GM12873 (cell line): ENCODE data around the gene MOSPD3.
A peak's percentile ranks its signal among the peaks of the same experiment; 100 is the strongest.

ENCODE experiments used
- CTCF ChIP-seq: IDR thresholded peaks from 2 replicates; pipeline ENCODE4 v1.5.1; 2012; ENCODE audit warnings: low read depth, mild to moderate bottlenecking, moderate library complexity, low read length, control low read depth; ENCODE audit not compliant: insufficient read depth; ENCODE audit errors: missing control alignments

The MOSPD3 gene

GRCh38 chr7:100590077-100590737 is 22.1 kb upstream of the MOSPD3 start:
- no peak for TF ChIP-seq CTCF

DNA sequence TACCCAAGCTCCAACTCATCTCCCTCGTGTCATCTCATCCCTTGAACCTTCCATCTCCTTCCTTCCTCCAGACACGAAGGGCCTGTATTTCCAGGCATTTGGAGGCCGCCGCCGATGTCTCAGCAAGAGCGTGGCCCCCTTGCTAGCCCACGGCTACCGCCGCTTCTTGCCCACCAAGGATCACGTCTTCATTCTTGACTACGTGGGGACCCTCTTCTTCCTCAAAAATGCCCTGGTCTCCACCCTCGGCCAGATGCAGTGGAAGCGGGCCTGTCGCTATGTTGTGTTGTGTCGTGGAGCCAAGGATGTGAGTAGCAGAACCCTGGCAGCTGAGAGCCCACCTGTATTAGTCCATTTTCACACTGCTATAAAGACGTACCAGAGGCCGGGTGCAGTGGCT is 20.7 kb upstream of the MOSPD3 start:
- TF ChIP-seq CTCF, result no peak

DNA sequence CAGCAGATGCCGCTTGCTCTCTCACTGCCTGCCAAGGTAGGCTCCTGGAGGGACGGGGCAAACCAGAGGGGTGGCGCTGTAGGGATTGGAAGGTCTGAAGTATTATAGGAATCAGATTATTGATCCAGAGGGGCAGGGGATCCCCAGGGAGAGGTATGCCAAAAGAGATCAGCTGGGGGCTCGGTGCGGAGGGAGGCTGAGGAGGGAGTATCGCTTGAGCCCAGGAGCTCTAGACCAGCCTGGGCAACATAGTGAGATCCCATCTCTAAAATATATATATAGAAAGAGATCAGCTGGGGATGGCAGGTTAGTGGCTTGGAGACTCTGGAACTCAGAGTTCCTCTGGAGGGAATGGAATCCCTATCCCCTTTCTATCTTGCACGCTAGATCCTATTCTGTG is 17.2 kb upstream of the MOSPD3 start:
- no peak for TF ChIP-seq CTCF

DNA sequence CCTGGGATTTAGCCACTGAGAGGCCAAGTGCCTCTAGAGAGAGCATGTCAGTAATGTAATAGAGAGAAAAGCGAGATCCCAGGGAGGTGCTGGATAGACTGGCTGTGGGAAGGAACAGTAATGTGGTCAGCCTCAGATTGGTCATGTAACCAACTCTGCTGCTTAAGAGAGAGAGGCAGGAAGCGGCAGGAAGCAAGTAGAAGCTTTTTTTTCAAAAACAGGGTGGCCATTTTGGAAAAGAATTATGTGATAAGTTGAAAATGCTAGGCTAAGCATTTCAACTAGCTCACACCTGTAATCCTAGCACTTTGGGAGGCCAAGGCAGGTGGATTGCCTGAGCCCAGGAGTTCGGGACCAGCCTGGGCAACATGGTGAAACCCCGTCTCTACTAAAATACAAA is 13.9 kb upstream of the MOSPD3 start:
- TF ChIP-seq CTCF, result no peak

GRCh38 chr7:100599911-100600729 is 12.2 kb upstream of the MOSPD3 start:
- peak; percentile 27 for TF ChIP-seq CTCF

- TF ChIP-seq CTCF, result no peak
These were observed 11.7 kb upstream of the MOSPD3 start for GRCh38 chr7:100600730-100601038.

DNA sequence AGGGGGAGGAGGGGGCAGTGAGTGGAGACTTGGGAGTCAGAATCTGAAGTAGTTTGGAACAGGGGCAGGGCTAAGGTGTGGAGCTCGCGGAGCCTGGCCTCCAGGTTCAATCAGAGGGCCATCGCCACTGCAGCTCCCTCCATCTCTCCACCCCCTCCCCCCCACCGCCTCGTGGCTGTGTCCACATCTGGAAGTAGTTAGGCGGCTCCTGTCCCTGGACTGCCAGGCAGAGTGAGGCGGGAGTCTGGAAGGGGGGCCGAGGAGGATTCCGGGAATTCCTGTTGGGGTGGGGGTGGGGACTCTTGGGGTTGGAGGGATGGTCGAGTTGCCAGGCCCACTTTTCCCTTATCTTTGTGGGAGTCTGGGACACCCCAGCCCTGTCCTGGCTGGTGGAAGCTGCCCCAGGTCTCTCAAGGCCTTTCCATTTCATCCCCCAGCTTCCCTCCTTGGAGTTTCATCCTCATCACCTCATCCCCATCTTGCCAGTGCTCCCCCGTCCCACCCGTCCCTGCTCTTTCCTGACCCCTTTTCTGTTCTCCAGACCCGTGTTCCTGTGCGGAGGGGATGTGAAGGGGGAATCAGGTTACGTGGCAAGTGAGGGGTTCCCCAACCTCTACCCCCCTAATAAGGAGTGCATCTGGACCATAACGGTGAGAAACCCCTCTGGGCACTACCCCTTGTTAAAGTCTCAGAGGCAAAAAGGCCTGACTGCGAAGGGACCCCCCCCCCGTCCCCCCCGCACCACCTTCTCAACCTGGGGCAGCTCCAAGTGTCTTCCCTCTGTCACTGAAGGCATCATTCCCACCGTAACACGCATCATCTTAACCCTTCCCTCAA is 9.2 kb upstream of the MOSPD3 start:
- no peak for TF ChIP-seq CTCF
